PC-9 (cell line): ENCODE data around the gene COPG1.

ENCODE experiments used
- CTCF ChIP-seq: fragments of 200-600 bp; sonication (generic); conservative IDR thresholded peaks from 2 replicates; pipeline ENCODE4 v1.6.1; 2017; ENCODE audit warnings: mixed run types, antibody characterized with exemption, mild to moderate bottlenecking, moderate library complexity
- EZH2 ChIP-seq: fragments of 200-600 bp; sonication (generic); IDR thresholded peaks from 2 replicates; pipeline ENCODE4 v1.8.0; 2017; ENCODE audit warnings: antibody characterized with exemption, low read depth

- TF ChIP-seq CTCF (no peak), EZH2 (no peak)
These were observed 33.4 kb downstream of the COPG1 start for GRCh38 chr3:129282727-129283327.
